Dermis microvascular lymphatic vessel endothelial cell (primary cell): Measurements from ENCODE around the gene CPD. TPM values are rescaled to one million over a fixed set of nuclear protein-coding genes. Genes with fewer than 3 reads are reported as not detected.

Experiments
- DNase-seq, 2 donors: peaks; one replicate each; pipeline versions ENCODE4 v3.0.0 to v3.0.0-alpha.2; 2010; ENCODE audit warnings: low read depth in 2 of 2
- total RNA-seq: library from RNA; depleted of rRNA; stranded (reverse); fragments of >200 nt; gene quantifications from 2 replicates; pipeline ENCODE4 v1.2.1, GENCODE V29; 2014

CPD gene
- total RNA-seq, 1 donor from 2014 or later: 160 TPM

DNA sequence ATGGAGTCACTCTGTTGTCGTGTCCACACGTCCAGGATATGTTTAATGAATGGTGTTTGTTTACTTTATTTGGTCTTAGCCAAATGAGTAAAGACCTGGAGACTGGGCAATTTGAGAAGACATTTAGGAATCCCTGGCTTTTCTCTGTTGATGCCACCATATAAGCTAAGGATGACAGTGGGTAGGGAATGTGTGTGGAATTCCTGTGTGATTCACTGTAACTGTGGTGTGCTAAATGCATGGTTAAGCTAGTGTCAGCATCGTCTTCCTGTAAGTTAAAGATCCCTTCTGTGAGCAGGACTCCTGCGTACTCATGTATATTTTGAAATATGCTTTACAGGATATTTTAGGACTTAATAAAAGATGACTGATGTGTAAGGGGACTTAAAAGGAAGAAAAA is 124.8 kb downstream of the CPD start:
- no peak for DNase-seq

DNA sequence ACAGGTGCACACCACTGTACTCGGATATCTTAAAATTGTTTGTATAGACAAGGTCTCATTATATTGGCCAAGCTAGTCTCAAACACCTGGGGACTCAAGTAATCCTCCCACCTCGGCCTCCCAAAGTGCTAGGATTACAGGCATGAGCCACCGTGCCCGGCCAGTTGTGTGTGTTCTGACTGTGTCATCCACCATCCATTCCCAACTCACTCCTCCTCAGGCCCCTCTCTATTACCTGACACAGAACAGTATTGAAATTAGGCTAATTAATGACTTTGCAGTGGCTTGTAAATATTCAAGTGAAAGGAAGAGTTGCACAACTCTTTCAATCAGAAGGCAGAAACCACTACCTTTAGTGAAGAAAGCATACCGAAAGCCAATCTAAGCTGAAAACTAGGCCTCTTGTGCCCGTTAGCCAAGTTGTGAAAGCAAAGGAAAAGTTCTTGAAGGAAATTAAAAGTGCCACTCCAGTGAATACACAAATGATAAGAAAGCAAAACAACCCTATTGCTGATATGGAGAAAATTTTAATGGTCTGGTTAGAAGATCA is 127.2 kb downstream of the CPD start:
- no peak for DNase-seq

DNA sequence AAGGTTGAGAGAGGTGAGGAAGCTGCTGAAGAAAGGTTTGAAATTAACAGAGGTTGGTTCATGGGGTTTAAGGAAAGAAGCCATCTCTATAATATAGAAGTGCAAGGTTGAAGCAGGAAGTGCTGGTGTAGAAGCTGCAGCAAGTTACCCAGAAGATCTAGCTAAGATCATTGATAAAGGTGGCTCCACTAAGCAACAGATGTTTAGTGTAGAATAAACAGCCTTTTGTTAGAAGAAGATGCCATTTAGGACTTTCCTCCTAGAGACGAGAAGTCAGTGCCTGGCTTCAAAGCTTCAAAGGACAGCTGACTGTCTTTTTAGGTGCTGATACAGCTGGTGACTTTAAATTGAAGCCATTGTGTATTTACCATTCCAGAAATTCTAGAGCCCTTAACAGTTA is 127.8 kb downstream of the CPD start:
- DNase-seq: no peak

DNA sequence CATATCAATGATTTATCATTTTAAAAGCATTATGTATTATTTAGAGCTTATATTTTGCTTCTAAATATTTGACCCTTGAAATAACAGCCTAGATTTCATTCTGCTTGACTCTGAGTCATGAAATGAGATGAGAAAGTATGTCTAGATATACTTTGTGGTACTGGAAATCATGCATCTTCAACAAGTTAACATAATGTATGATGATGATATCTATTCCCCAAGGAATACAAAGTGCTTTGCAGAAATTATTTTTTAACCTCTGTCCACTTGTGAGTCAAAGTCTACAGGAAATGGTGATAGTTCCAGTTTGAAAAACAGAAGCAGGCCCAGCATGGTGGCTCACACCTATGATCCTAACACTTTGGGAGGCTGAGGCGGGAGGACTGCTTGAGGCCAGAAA is 134.6 kb downstream of the CPD start:
- DNase-seq: no peak

DNA sequence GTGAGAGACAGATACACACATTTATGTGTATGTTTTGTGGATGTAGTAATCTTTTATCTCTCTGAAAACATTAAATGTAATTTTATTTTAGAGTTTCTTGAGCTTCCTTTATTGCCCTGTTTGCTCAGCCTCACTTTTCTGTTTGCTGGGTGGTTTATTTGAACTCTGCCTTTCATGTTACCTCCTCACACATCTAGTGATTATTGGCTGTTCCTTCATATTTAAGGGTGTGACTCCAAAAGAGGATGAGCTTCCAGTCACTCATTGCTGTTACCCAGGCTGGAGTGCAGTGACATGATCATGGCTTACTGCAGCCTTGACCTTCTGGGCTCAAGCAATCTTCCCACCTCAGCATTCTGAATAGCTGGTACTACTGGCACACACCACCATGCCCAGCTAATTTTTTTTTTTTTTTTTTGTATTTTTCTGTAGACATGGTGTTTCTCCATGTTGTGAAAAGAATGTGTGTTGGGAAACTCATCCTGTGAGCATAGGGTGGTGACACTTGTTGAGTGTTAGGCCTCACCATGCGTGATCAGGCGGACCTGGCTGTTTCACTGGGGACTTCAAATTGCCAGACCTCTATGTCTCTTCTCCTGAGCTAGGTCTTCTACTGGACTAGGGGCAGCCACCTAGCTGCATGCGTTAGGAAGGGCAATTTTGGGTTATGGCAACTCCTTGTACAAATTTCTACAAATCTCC is 136.3 kb downstream of the CPD start:
- DNase-seq: no peak

DNA sequence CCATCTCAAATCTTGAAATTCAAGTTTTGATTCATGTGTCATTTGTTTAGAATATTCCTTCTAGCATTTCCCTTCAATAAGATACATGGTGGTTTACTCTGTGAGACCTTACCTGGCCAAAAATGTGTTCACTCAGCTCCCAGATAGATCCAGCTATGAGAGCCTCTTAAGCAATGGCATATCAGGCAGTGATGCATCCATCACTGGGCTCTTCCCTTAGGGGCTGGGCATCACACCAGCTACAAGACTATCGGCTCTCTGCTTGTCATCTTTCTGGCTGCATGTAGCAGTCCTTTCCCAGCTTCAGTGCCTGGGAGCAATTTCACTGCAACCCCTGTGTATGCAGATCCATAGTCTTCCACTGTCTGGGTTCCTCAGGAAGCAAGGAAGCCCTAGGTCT is 139.1 kb downstream of the CPD start:
- DNase-seq: no peak

DNA sequence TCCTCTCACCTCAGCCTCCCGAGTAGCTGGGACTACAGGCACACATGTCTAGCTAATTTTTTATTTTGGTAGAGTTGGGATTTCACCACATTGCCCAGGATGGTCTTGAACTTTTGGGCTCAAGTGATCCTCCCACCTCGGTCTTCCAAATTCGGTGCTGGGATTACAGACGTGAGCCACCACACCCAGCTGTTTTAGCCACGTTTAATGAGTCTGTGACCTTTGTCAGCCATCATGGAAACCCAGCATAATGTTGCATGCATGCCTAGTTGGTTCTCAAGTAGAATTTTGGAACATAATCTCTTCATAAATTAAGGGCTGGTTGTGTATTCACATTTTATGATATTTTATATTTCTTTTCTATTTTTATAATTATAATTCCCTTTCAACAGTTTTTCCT is 140.4 kb downstream of the CPD start:
- DNase-seq: no peak

Other genes starting within 250 kb of the CPD start
- gene SLC6A4, start 143.2 kb upstream of the CPD start, total RNA-seq: 3.7 and 5.8 TPM in 2 replicates
- 43.6 and 46.3 TPM in 2 replicates for gene BLMH, start 87.0 kb upstream of the CPD start, total RNA-seq
- not detected in 2 replicates for gene TMIGD1, start 44.9 kb upstream of the CPD start, total RNA-seq
- 17.1 and 21.7 TPM in 2 replicates for gene GOSR1, start 98.5 kb downstream of the CPD start, total RNA-seq